Endothelial cell (in vitro differentiated cells): ENCODE results near the gene TNRC6B. TPM values are rescaled to one million over a fixed set of nuclear protein-coding genes. Genes with fewer than 3 reads are reported as not detected.

ENCODE experiments used
- DNase-seq: peaks from one replicate; pipeline ENCODE4 v3.0.0; 2021; ENCODE audit warnings: low spot score
- H3K27ac Mint-ChIP-seq: one replicate; pipeline ENCODE4 v1.8.0; 2021; ENCODE audit warnings: mixed read lengths, inconsistent platforms; ENCODE audit not compliant: unreplicated experiment
- H3K27me3 Mint-ChIP-seq: one replicate; pipeline ENCODE4 v1.8.0; 2021; ENCODE audit warnings: mild to moderate bottlenecking, moderate library complexity, mixed read lengths, inconsistent platforms; ENCODE audit not compliant: unreplicated experiment
- H3K36me3 Mint-ChIP-seq: one replicate; pipeline ENCODE4 v1.8.0; 2021; ENCODE audit warnings: mild to moderate bottlenecking, low read depth, mixed read lengths, inconsistent platforms; ENCODE audit not compliant: unreplicated experiment
- H3K4me1 Mint-ChIP-seq: one replicate; pipeline ENCODE4 v1.8.0; 2021; ENCODE audit warnings: mild to moderate bottlenecking, mixed read lengths, inconsistent platforms; ENCODE audit not compliant: unreplicated experiment
- H3K4me3 Mint-ChIP-seq: one replicate; pipeline ENCODE4 v1.8.0; 2021; ENCODE audit warnings: mild to moderate bottlenecking, mixed read lengths, inconsistent platforms; ENCODE audit not compliant: unreplicated experiment
- H3K9me3 Mint-ChIP-seq: one replicate; pipeline ENCODE4 v1.8.0; 2021; ENCODE audit warnings: mixed read lengths, inconsistent platforms; ENCODE audit not compliant: unreplicated experiment
- CTCF ChIP-seq: fragments of 200-600 bp; sonication (generic); IDR thresholded peaks from one replicate; pipeline ENCODE4 v1.5.0; 2021; ENCODE audit warnings: antibody characterized with exemption; ENCODE audit not compliant: unreplicated experiment
- total RNA-seq: library from RNA; stranded (reverse); fragmentation: NEBNext Ultra II Directional; extraction: Animal tissue kit (Norgen Biotek cat#: 25700); gene quantifications from one replicate; pipeline ENCODE4 v1.2.1, GENCODE V29; 2021; ENCODE audit not compliant: unreplicated experiment

TNRC6B gene
- total RNA-seq, 1 donor from 2014 or later, result 53.4 TPM

DNA sequence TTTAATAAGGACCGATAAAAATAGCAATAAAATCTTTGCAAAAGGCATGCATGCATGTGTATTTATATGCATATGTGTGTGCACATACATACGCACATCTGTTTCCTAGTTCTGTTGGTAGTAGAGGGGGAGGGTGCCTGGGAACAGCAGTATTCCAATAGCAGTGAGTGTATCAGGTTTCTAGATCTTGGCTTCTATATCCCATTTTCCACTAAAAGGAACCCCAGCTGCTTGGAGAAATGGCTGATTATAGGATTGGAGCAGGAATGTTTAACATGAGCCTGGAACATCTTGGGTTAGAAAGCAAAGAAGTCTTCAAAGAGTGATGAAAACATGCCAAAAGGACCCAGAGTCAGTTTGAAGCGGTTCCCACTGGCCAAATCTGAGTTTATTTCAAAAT, 21.0 kb downstream of the TNRC6B start:
- Mint-ChIP-seq H3K4me1 (peaks cover 14% of the 10 kb centered on the region), H3K4me3 (no peak overlapping the region), H3K27me3 (peaks cover 2% of the 10 kb centered on the region), H3K9me3 (no peaks in the 10 kb centered on the region), H3K36me3 (no peaks in the 10 kb centered on the region), H3K27ac (no peak overlapping the region)
- no peak for DNase-seq
- no peak for TF ChIP-seq CTCF

GRCh38 chr22:40199223-40199622, 21.5 kb downstream of the TNRC6B start:
- Mint-ChIP-seq H3K9me3 (no peaks in the 10 kb centered on the region), H3K27ac (no peak overlapping the region), H3K36me3 (no peaks in the 10 kb centered on the region), H3K4me1 (peaks cover 14% of the 10 kb centered on the region), H3K27me3 (peaks cover 1% of the 10 kb centered on the region), H3K4me3 (no peak overlapping the region)
- no peak for TF ChIP-seq CTCF
- DNase-seq, result no peak

GRCh38 chr22:40199852-40200251, 22.1 kb downstream of the TNRC6B start:
- no peaks in the 10 kb centered on the region for H3K36me3 Mint-ChIP-seq
- peaks cover 18% of the 10 kb centered on the region for H3K4me1 Mint-ChIP-seq
- no peak for DNase-seq
- no peaks in the 10 kb centered on the region for H3K9me3 Mint-ChIP-seq
- H3K27me3 Mint-ChIP-seq, result peaks cover 1% of the 10 kb centered on the region
- no peak for TF ChIP-seq CTCF
- H3K4me3 Mint-ChIP-seq, result no peak overlapping the region
- H3K27ac Mint-ChIP-seq, result no peak overlapping the region

DNA sequence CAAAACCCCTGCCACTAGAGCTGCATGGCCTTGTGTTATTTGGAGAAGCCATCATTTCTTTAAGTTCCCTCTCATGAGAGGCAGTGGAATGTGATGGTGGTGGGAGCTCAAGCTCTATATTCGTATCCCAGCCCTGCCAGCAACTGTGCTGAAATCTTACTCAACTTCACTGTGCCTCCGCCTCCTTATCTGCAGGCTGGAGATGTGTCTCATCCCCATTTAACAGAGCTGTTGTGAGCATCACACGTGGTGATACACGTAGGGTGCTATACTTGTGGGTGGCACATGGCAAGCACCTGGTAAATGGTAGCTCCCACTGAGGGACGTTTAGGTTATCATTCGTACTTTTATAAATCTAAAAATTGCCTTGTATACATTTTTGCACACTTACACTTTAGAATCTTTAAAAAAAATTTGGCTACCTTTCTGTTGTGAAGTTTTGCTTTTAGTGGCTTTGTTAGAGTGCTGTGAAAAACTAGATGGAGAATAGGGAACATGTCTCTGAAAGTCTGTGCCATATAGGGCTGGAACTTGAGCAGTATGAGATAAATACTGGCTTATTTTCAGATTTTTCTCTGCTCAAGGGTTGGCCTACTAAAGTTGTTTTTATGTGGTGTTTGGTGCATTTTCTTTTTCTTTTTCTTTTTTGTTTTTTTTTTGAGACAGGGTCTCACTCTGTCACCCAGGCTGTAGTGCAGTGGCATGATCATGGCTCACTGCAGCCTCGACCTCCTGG, 23.2 kb downstream of the TNRC6B start:
- Mint-ChIP-seq H3K4me3 (no peak overlapping the region), H3K36me3 (no peaks in the 10 kb centered on the region), H3K27ac (no peak overlapping the region), H3K9me3 (no peaks in the 10 kb centered on the region), H3K27me3 (peaks cover 1% of the 10 kb centered on the region), H3K4me1 (peaks cover 18% of the 10 kb centered on the region)
- no peak for DNase-seq
- TF ChIP-seq CTCF, result no peak

DNA sequence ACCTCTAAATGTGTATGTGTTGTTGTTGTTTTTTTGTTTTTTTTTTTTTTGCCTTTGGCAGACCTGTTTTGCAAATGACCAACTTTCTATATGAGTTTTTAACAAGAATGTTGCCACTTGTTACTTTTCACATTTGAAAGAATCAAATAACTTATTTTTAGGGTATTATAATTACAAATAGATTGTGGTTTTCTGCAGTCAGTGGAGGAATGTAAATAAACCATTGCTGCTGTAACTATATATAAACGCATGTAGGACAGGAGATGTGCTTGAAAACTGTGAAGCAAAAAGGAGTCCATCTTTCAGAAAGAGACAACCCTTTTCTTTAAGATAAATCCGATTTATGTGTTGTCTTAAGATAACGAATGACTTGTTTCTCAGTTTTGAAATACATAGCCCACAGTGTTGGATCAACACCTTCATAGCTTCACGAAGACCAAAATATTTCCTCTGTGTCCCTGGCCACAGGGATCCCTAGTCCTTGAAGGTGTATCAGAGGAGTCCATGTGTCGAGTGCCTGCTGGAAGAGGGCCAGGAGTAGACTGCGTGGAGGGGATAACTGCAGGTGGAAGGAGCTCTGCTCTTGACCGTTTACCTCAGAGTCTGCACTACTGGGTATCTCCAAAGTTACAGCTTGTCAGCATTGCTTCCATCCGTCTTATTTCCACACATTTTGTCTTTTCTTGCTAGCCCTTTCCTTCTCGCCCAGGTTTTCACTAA, 24.7 kb downstream of the TNRC6B start:
- TF ChIP-seq CTCF, result no peak
- Mint-ChIP-seq H3K27ac (no peak overlapping the region), H3K36me3 (no peaks in the 10 kb centered on the region), H3K27me3 (peaks cover 1% of the 10 kb centered on the region), H3K4me1 (peaks cover 18% of the 10 kb centered on the region), H3K4me3 (no peak overlapping the region), H3K9me3 (no peaks in the 10 kb centered on the region)
- no peak for DNase-seq
